WTC11 (cell line): ENCODE results near the gene FHIT. TPM values are rescaled to one million over a fixed set of nuclear protein-coding genes. Genes with fewer than 3 reads are reported as not detected.

ENCODE experiments used
- ATAC-seq: fragments of 200-7000 bp; cut with Tn5 transposase; 2 replicates; pipeline ENCODE4 v1.10.0; 2021; ENCODE audit warnings: mild to moderate bottlenecking, moderate library complexity
- CTCF ChIA-PET: fragments of 300-600 bp; sonication (Branson Sonifier 250); formaldehyde crosslinking; loops from one replicate; lab custom pipeline; 2021; ENCODE audit warnings: antibody characterized with exemption; lab: Charles Lee
- POLR2A ChIA-PET: fragments of 350-600 bp; sonication (Branson Sonifier 250); formaldehyde crosslinking; loops from one replicate; lab custom pipeline; 2021; ENCODE audit warnings: antibody characterized with exemption; lab: Charles Lee
- DNase-seq: peaks from one replicate; pipeline ENCODE4 v3.0.0; 2021; ENCODE audit warnings: low spot score
- H3K27ac Mint-ChIP-seq: 2 replicates; pipeline ENCODE4 v1.8.0; 2021; ENCODE audit warnings: mixed read lengths
- H3K27me3 Mint-ChIP-seq: 2 replicates; pipeline ENCODE4 v1.8.0; 2021; ENCODE audit warnings: low read depth, mild to moderate bottlenecking, moderate library complexity, mixed read lengths
- H3K36me3 Mint-ChIP-seq: 2 replicates; pipeline ENCODE4 v1.8.0; 2021; ENCODE audit warnings: mixed read lengths
- H3K4me1 Mint-ChIP-seq: 2 replicates; pipeline ENCODE4 v1.8.0; 2022; ENCODE audit warnings: mixed read lengths
- H3K4me3 Mint-ChIP-seq: 2 replicates; pipeline ENCODE4 v1.8.0; 2021; ENCODE audit warnings: mild to moderate bottlenecking, moderate library complexity, mixed read lengths
- H3K9me3 Mint-ChIP-seq: 2 replicates; pipeline ENCODE4 v1.8.0; 2021; ENCODE audit warnings: mixed read lengths
- CREB1 ChIP-seq: sonication (generic); formaldehyde crosslinking; IDR thresholded peaks from 2 replicates; pipeline ENCODE4 v1.8.0; 2023; ENCODE audit warnings: mild to moderate bottlenecking, missing genetic modification reagents
- ERG ChIP-seq: fragments of 250-450 bp; sonication (Bioruptor Pico); IDR thresholded peaks from 2 replicates; pipeline ENCODE4 v1.8.0; 2021; ENCODE audit warnings: mild to moderate bottlenecking
- GABPB1 ChIP-seq: sonication (generic); formaldehyde crosslinking; IDR thresholded peaks from 2 replicates; pipeline ENCODE4 v1.8.1; 2023; ENCODE audit warnings: mild to moderate bottlenecking, missing genetic modification reagents
- GTF2I ChIP-seq: fragments of 250-450 bp; sonication (Bioruptor Pico); conservative IDR thresholded peaks from 2 replicates; pipeline ENCODE4 v1.4.0; 2021; ENCODE audit warnings: mild to moderate bottlenecking
- HMGXB4 ChIP-seq: sonication (generic); formaldehyde crosslinking; IDR thresholded peaks from 2 replicates; pipeline ENCODE4 v1.8.1; 2023; ENCODE audit warnings: mild to moderate bottlenecking, moderate library complexity, missing genetic modification reagents
- IRF1 ChIP-seq: sonication (generic); formaldehyde crosslinking; IDR thresholded peaks from 2 replicates; pipeline ENCODE4 v1.8.0; 2023; ENCODE audit warnings: missing genetic modification reagents
- NFATC4 ChIP-seq: fragments of 250-450 bp; sonication (Bioruptor Pico); IDR thresholded peaks from 2 replicates; pipeline ENCODE4 v1.9.0; 2021; ENCODE audit warnings: mild to moderate bottlenecking
- NFE2L1 ChIP-seq: sonication (generic); formaldehyde crosslinking; IDR thresholded peaks from 2 replicates; pipeline ENCODE4 v1.8.1; 2023; ENCODE audit warnings: missing genetic modification reagents
- NFYB ChIP-seq: sonication (generic); formaldehyde crosslinking; conservative IDR thresholded peaks from 2 replicates; pipeline ENCODE4 v1.8.0; 2022; ENCODE audit warnings: low read depth, missing genetic modification reagents
- NR2C2 ChIP-seq: sonication (generic); formaldehyde crosslinking; IDR thresholded peaks from 2 replicates; pipeline ENCODE4 v1.8.0; 2022; ENCODE audit warnings: mild to moderate bottlenecking, missing genetic modification reagents
- OVOL2 ChIP-seq: fragments of 250-450 bp; sonication (Bioruptor Pico); IDR thresholded peaks from 2 replicates; pipeline ENCODE4 v1.9.0; 2021; ENCODE audit warnings: mild to moderate bottlenecking, borderline replicate concordance
- SP1 ChIP-seq: sonication (generic); formaldehyde crosslinking; conservative IDR thresholded peaks from 2 replicates; pipeline ENCODE4 v1.8.1; 2022; ENCODE audit warnings: missing genetic modification reagents
- TP53 ChIP-seq: sonication (generic); formaldehyde crosslinking; IDR thresholded peaks from 2 replicates; pipeline ENCODE4 v1.8.1; 2023; ENCODE audit warnings: mild to moderate bottlenecking, missing genetic modification reagents
- ZNF232 ChIP-seq: sonication (generic); formaldehyde crosslinking; IDR thresholded peaks from 2 replicates; pipeline ENCODE4 v1.8.0; 2022; ENCODE audit warnings: mild to moderate bottlenecking, missing genetic modification reagents
- ZNF317 ChIP-seq: sonication (generic); formaldehyde crosslinking; IDR thresholded peaks from 2 replicates; pipeline ENCODE4 v1.8.1; 2023; ENCODE audit warnings: low read depth, mild to moderate bottlenecking, moderate library complexity, missing genetic modification reagents, borderline replicate concordance
- ZSCAN18 ChIP-seq: fragments of 250-450 bp; sonication (Bioruptor Pico); IDR thresholded peaks from 2 replicates; pipeline ENCODE4 v2.1.2; 2022; ENCODE audit warnings: mild to moderate bottlenecking, moderate library complexity
- total RNA-seq: library from RNA; stranded (reverse); gene quantifications from 3 replicates; pipeline ENCODE4 v1.2.3, GENCODE V29; 2021
- TF ChIP-seq, protein P1 (sequence below): sonication (generic); formaldehyde crosslinking; IDR thresholded peaks from 2 replicates; pipeline ENCODE4 v1.8.1; 2023; ENCODE audit warnings: mild to moderate bottlenecking, missing genetic modification reagents, moderate library complexity
- TF ChIP-seq, protein P2 (sequence below): sonication (generic); formaldehyde crosslinking; IDR thresholded peaks from 2 replicates; pipeline ENCODE4 v1.8.1; 2023; ENCODE audit warnings: mild to moderate bottlenecking, missing genetic modification reagents, borderline replicate concordance
- TF ChIP-seq, protein P3 (sequence below): sonication (generic); formaldehyde crosslinking; IDR thresholded peaks from 2 replicates; pipeline ENCODE4 v1.8.0; 2022; ENCODE audit warnings: mild to moderate bottlenecking, missing genetic modification reagents
- TF ChIP-seq, protein P4 (sequence below): sonication (generic); formaldehyde crosslinking; IDR thresholded peaks from 2 replicates; pipeline ENCODE4 v1.8.0; 2022; ENCODE audit warnings: missing genetic modification reagents

FHIT gene
- total RNA-seq, 1 experiment from 2014 or later = 2.6 TPM

- Mint-ChIP-seq H3K27ac (no peak overlapping the region), H3K9me3 (peaks cover 17% of the 10 kb centered on the region), H3K36me3 (peaks cover 9% of the 10 kb centered on the region), H3K27me3 (peaks cover 63% of the 10 kb centered on the region), H3K4me1 (peaks cover 46% of the 10 kb centered on the region), H3K4me3 (no peak overlapping the region)
- no peak for DNase-seq
- ATAC-seq = no peak
- CTCF ChIA-PET = no interaction called here
- POLR2A ChIA-PET = no interaction called here
- TF ChIP-seq, protein P1, sequence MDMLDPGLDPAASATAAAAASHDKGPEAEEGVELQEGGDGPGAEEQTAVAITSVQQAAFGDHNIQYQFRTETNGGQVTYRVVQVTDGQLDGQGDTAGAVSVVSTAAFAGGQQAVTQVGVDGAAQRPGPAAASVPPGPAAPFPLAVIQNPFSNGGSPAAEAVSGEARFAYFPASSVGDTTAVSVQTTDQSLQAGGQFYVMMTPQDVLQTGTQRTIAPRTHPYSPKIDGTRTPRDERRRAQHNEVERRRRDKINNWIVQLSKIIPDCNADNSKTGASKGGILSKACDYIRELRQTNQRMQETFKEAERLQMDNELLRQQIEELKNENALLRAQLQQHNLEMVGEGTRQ (CRISPR knock-in tag) = no peak
- TF ChIP-seq SP1 (CRISPR knock-in tag) (no peak), GTF2I (CRISPR knock-in tag) (no peak), NFATC4 (CRISPR knock-in tag) (no peak), ZNF232 (no peak), NFE2L1 (CRISPR knock-in tag) (no peak), IRF1 (CRISPR knock-in tag) (no peak), OVOL2 (CRISPR knock-in tag) (no peak), ZSCAN18 (no peak), HMGXB4 (CRISPR knock-in tag) (no peak), ZNF317 (CRISPR knock-in tag) (no peak), CREB1 (CRISPR knock-in tag) (no peak)
- TF ChIP-seq, protein P2, sequence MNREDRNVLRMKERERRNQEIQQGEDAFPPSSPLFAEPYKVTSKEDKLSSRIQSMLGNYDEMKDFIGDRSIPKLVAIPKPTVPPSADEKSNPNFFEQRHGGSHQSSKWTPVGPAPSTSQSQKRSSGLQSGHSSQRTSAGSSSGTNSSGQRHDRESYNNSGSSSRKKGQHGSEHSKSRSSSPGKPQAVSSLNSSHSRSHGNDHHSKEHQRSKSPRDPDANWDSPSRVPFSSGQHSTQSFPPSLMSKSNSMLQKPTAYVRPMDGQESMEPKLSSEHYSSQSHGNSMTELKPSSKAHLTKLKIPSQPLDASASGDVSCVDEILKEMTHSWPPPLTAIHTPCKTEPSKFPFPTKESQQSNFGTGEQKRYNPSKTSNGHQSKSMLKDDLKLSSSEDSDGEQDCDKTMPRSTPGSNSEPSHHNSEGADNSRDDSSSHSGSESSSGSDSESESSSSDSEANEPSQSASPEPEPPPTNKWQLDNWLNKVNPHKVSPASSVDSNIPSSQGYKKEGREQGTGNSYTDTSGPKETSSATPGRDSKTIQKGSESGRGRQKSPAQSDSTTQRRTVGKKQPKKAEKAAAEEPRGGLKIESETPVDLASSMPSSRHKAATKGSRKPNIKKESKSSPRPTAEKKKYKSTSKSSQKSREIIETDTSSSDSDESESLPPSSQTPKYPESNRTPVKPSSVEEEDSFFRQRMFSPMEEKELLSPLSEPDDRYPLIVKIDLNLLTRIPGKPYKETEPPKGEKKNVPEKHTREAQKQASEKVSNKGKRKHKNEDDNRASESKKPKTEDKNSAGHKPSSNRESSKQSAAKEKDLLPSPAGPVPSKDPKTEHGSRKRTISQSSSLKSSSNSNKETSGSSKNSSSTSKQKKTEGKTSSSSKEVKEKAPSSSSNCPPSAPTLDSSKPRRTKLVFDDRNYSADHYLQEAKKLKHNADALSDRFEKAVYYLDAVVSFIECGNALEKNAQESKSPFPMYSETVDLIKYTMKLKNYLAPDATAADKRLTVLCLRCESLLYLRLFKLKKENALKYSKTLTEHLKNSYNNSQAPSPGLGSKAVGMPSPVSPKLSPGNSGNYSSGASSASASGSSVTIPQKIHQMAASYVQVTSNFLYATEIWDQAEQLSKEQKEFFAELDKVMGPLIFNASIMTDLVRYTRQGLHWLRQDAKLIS = no peak
- TF ChIP-seq, protein P3, sequence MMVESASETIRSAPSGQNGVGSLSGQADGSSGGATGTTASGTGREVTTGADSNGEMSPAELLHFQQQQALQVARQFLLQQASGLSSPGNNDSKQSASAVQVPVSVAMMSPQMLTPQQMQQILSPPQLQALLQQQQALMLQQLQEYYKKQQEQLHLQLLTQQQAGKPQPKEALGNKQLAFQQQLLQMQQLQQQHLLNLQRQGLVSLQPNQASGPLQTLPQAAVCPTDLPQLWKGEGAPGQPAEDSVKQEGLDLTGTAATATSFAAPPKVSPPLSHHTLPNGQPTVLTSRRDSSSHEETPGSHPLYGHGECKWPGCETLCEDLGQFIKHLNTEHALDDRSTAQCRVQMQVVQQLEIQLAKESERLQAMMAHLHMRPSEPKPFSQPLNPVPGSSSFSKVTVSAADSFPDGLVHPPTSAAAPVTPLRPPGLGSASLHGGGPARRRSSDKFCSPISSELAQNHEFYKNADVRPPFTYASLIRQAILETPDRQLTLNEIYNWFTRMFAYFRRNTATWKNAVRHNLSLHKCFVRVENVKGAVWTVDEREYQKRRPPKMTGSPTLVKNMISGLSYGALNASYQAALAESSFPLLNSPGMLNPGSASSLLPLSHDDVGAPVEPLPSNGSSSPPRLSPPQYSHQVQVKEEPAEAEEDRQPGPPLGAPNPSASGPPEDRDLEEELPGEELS (CRISPR knock-in tag) = no peak
Observed at GRCh38 chr3:59750391-59750790, 1500.9 kb downstream of the FHIT start.

DNA sequence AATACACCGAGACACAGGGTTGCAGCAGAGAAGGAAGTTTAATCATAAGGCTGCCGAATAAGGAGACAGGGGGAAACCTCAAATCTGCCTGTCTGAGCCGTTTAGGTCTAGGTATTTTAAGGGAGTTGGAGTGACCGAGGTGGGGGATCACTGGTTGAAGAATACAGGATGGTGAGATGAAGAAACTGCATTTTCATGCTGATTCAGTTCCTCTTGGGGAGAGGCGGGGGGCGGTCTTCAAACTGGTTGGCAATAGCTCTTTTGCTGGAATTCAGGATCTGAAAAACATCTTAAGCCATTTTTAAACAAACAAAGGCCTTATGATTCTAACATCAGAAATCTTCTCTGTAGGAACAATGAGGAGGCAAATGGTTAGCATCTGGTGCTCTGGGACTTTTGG is 1502.0 kb downstream of the FHIT start:
- Mint-ChIP-seq H3K27me3 (peaks cover 63% of the 10 kb centered on the region), H3K4me1 (peaks cover 44% of the 10 kb centered on the region), H3K4me3 (no peak overlapping the region), H3K27ac (no peak overlapping the region), H3K9me3 (peaks cover 21% of the 10 kb centered on the region), H3K36me3 (peaks cover 9% of the 10 kb centered on the region)
- DNase-seq (no peak), ATAC-seq (no peak)
- CTCF ChIA-PET = no interaction called here
- POLR2A ChIA-PET = no interaction called here
- TF ChIP-seq NFYB (no peak), NR2C2 (CRISPR knock-in tag) (no peak), TP53 (CRISPR knock-in tag) (no peak), GABPB1 (CRISPR knock-in tag) (no peak), ERG (CRISPR knock-in tag) (no peak), IRF1 (CRISPR knock-in tag) (no peak)
- TF ChIP-seq, protein P4, sequence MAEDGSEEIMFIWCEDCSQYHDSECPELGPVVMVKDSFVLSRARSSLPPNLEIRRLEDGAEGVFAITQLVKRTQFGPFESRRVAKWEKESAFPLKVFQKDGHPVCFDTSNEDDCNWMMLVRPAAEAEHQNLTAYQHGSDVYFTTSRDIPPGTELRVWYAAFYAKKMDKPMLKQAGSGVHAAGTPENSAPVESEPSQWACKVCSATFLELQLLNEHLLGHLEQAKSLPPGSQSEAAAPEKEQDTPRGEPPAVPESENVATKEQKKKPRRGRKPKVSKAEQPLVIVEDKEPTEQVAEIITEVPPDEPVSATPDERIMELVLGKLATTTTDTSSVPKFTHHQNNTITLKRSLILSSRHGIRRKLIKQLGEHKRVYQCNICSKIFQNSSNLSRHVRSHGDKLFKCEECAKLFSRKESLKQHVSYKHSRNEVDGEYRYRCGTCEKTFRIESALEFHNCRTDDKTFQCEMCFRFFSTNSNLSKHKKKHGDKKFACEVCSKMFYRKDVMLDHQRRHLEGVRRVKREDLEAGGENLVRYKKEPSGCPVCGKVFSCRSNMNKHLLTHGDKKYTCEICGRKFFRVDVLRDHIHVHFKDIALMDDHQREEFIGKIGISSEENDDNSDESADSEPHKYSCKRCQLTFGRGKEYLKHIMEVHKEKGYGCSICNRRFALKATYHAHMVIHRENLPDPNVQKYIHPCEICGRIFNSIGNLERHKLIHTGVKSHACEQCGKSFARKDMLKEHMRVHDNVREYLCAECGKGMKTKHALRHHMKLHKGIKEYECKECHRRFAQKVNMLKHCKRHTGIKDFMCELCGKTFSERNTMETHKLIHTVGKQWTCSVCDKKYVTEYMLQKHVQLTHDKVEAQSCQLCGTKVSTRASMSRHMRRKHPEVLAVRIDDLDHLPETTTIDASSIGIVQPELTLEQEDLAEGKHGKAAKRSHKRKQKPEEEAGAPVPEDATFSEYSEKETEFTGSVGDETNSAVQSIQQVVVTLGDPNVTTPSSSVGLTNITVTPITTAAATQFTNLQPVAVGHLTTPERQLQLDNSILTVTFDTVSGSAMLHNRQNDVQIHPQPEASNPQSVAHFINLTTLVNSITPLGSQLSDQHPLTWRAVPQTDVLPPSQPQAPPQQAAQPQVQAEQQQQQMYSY (CRISPR knock-in tag) = no peak
